OCI-LY7 (cell line): Measurements from ENCODE around the gene ULK3.

Experiments used
- EZH2phosphoT487 ChIP-seq: fragments of 200-600 bp; sonication (generic); IDR thresholded peaks from 2 replicates; pipeline ENCODE4 v1.6.1; 2018; ENCODE audit warnings: low read depth, borderline replicate concordance, mild to moderate bottlenecking, mixed run types, antibody characterized with exemption, low read length, moderate library complexity, mixed read lengths
- TF ChIP-seq, protein P1 (sequence below): fragments of 200-600 bp; sonication (generic); conservative IDR thresholded peaks from 2 replicates; pipeline ENCODE4 v1.5.1; 2014; ENCODE audit warnings: mild to moderate bottlenecking, antibody characterized with exemption, low read length, moderate library complexity, mixed read lengths

DNA sequence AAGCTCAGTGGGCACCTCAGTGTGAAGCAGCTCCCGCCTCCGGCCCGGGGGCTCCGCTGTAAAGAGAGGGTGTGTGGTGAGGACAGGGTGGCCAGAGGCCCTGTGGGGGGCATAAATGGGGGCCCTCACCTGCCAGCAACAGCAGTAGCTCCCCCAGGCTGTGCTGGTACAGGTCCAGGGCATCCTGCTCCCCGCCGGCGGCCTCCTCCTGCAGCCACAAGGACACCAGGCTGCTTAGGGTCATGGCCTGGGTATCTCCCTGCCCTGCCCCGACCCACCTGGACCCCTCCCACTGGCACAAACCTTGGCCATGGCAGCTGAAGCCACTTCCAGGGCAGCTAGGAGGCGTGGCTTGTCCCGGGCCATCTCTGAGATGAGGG lies 4.8 kb downstream of the ULK3 start:
- TF ChIP-seq, protein P1, sequence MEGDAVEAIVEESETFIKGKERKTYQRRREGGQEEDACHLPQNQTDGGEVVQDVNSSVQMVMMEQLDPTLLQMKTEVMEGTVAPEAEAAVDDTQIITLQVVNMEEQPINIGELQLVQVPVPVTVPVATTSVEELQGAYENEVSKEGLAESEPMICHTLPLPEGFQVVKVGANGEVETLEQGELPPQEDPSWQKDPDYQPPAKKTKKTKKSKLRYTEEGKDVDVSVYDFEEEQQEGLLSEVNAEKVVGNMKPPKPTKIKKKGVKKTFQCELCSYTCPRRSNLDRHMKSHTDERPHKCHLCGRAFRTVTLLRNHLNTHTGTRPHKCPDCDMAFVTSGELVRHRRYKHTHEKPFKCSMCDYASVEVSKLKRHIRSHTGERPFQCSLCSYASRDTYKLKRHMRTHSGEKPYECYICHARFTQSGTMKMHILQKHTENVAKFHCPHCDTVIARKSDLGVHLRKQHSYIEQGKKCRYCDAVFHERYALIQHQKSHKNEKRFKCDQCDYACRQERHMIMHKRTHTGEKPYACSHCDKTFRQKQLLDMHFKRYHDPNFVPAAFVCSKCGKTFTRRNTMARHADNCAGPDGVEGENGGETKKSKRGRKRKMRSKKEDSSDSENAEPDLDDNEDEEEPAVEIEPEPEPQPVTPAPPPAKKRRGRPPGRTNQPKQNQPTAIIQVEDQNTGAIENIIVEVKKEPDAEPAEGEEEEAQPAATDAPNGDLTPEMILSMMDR, result no peak
- TF ChIP-seq EZH2phosphoT487, result no peak
